DLD1 (cell line): ENCODE results near the gene ARHGEF7.

Experiments used
- in situ Hi-C: cut with HindIII; loops from 2 replicates; pipeline ENCODE4 v1.10.0; 2017; ENCODE audit warnings: low sequenced_read_pairs

The ARHGEF7 gene

GRCh38 chr13:111270765-111271698 lies 155.9 kb downstream of the ARHGEF7 start:
- in situ Hi-C loops: no loop called here

GRCh38 chr13:111272117-111272516 lies 157.0 kb downstream of the ARHGEF7 start:
- in situ Hi-C loops: no loop called here

- in situ Hi-C loops: no loop called here
These were observed 160.3 kb downstream of the ARHGEF7 start for GRCh38 chr13:111275382-111275781.

- in situ Hi-C loops: no loop called here
These were observed 161.0 kb downstream of the ARHGEF7 start for GRCh38 chr13:111275995-111276618.

GRCh38 chr13:111278258-111278657 lies 163.1 kb downstream of the ARHGEF7 start:
- in situ Hi-C loops: no loop called here

GRCh38 chr13:111278743-111279652 lies 163.9 kb downstream of the ARHGEF7 start:
- in situ Hi-C loops: no loop called here

GRCh38 chr13:111280226-111280625 lies 165.1 kb downstream of the ARHGEF7 start:
- in situ Hi-C loops: no loop called here

GRCh38 chr13:111280681-111281585 lies 165.8 kb downstream of the ARHGEF7 start:
- in situ Hi-C loops: no loop called here

GRCh38 chr13:111281751-111282311 lies 166.7 kb downstream of the ARHGEF7 start:
- in situ Hi-C loops: no loop called here

- in situ Hi-C loops: no loop called here
These were observed 167.3 kb downstream of the ARHGEF7 start for GRCh38 chr13:111282425-111282824.

- in situ Hi-C loops: no loop called here
These were observed 167.9 kb downstream of the ARHGEF7 start for GRCh38 chr13:111282997-111283396.

- in situ Hi-C loops: no loop called here
These were observed 168.3 kb downstream of the ARHGEF7 start for GRCh38 chr13:111283457-111283856.

GRCh38 chr13:111283991-111284390 lies 168.9 kb downstream of the ARHGEF7 start:
- in situ Hi-C loops: no loop called here

GRCh38 chr13:111284565-111284964 lies 169.5 kb downstream of the ARHGEF7 start:
- in situ Hi-C loops: no loop called here

- in situ Hi-C loops: no loop called here
These were observed 171.1 kb downstream of the ARHGEF7 start for GRCh38 chr13:111286162-111286561.

- in situ Hi-C loops: no loop called here
These were observed 171.6 kb downstream of the ARHGEF7 start for GRCh38 chr13:111286749-111287148.

GRCh38 chr13:111287201-111287600 lies 172.1 kb downstream of the ARHGEF7 start:
- in situ Hi-C loops: no loop called here

- in situ Hi-C loops: no loop called here
These were observed 173.2 kb downstream of the ARHGEF7 start for GRCh38 chr13:111288276-111288675.

- in situ Hi-C loops: no loop called here
These were observed 174.1 kb downstream of the ARHGEF7 start for GRCh38 chr13:111289251-111289650.

GRCh38 chr13:111291908-111292307 lies 176.8 kb downstream of the ARHGEF7 start:
- in situ Hi-C loops: no loop called here
